Activated T-cell treated with anti-CD3 and anti-CD28 coated beads, Interleukin-2, amount 50 U/mL, for 48 hours (primary cell): ENCODE measurements around the gene TRPC6.
"Not testable (repeated sequence)": the region's sequence is repeated elsewhere in the genome, so short reads cannot be mapped to it uniquely, and the experiment has no call there.

Experiments
- DNase-seq, 2 experiments: peaks; one replicate each; pipeline ENCODE4 v3.0.0-alpha.2; 2020

TRPC6 gene

DNA sequence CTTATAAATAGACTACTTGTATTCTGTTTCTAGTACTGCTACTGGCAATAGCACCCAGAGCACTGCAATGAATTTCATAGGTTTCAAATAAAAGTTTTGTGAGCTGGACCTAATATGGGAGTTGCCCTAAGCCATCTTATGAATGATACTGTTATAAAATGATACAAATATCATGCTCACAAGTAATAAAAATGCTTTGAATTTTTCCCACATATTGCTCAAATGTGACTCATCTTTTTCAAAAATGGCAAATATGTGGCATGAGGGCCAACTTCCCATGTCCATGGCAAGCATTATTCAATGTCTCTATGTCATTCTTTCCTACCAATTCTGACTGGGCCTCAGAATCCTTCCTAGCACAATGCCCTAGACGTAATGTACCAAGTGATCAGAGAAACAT lies 137.6 kb downstream of the TRPC6 start:
- DNase-seq = no peak

DNA sequence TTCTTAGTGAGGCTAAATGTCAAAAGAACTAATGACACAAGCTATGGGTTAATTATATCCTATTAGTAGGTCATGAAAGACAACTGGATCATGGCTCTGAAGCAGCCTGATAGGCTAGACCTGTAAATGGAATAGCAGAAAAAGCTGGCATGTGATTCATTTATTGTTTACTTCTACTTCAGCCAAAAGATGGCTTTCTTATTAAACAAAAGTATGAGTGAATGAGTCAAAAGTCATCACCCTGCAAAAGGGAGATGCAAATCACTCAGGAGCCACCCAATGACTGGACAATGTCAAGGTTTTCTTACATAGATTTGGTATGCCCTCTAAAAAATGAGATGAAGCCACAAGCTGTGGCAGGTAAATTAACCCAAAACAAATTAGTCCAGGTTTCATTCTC lies 138.0 kb downstream of the TRPC6 start:
- no peak for DNase-seq

DNA sequence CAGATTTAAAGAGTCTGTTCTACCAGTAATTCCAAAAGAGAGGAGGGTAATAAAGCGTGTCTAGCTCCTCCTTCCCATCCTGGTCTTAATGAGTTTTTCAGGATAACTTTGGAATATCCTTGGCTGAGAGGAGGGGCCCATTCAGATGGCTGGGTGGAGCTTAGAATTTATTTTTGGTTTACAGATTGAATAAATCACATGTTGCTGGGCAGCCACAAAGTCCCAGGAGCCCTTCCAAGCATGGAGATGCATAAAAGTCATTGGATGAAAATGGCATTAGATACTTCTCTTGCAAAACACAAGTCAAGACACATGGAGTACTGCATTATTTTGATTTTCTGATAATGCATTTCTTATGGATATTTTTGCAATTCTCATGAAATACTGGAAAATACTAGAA lies 139.0 kb downstream of the TRPC6 start:
- no peak for DNase-seq

DNA sequence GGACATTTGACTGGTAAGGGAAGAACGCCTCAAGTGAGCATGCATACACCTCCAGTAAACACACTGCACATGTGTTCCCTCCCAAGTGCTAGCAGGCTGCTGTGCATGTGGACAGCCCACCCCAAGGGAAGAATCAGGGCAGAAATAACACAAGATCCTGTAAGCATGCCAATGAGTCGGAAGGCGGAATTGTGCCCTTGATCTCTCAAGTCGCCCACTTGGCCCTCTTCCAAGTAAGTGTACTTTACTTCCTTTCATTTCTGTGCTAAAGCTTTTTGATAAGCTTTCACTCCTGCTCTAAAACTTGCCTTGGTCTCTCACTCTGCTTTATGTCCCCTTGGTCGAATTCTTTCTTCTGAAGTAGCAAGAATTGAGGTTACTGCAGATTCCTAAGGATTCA lies 139.6 kb downstream of the TRPC6 start:
- no peak for DNase-seq

DNA sequence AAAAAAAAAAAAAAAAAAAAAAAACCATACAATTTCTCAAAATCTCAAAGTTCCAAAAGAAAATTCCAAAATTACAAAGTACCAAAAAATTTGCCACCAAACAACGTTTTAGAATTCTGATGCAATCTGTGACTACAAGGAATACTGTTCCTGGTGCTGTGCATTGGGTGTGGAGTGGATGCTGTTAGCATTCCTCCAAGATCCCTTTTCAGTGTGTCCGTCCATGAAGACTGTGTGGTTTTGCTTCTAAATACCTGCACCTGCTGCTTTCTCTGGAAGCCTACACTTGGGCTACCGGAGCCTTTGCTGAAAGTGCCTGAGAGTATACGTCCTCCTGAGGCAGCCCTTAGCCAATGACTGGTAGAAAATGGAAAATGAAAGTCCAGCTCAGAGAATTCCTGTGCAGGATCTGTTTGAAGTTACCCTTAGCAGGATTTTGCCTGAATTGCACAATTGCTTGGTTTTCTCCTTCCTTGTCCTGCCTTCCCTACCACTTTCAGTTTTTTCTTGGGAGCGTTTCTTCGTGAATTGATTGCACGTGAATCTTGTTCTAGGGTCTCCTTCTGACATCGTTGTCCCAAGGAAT lies 140.8 kb downstream of the TRPC6 start:
- DNase-seq = no peak

DNA sequence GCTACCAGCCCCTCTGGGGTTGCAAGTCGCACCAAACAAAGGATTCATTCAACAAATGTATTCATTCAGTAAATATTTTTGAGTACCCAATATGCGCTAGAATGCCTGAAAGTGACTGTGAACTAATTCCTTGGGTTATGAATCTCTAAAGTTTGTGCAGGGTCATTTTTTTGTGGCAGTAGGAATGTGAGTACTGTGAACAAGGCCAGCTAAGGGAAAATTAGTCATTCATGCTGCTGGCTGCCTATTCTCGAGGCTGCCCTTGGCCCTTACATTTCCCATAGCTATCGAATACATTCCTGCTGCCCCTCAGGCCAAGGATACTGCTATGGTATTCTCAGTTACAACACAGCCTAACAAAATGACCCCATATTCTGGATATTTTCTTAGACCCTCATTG lies 141.6 kb downstream of the TRPC6 start:
- DNase-seq = no peak

DNA sequence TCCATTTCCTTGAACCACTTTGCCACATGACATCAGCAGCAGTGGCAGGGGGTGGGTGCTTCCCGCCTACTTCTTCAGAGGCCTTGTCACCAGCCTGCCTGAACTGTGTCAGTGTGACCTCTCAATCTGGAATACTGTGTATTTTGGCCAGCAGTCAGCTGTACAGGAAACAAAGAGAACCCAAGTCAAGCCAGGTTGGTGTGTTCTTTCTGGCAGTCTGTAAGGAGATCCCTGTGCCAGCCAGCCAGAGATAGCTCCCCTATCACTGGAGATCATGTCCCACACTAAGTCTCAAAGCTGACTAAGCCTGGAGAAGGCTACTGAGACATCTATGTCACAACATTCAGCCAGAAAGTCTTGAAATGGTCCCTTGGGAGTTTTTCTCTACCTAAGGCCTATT lies 142.1 kb downstream of the TRPC6 start:
- no peak for DNase-seq

DNA sequence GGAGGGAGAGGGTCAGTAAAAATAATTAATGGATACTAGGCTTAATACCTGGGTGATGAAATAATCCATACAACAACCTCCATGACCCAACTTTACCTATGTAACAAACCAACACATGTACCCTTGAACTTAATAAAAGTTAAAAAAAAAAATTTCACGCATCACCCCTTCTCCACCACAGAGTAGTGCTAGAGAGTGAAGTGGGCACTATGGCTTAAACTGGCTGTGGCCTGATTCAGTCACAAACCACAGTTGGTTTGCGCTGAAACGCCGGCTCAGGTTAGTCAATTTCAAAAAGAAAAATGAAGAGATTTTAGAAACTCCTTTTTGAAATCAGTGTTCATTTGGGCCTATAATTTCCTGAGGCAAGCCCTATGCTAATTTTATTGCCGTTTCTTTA lies 144.3 kb downstream of the TRPC6 start:
- DNase-seq = no peak

DNA sequence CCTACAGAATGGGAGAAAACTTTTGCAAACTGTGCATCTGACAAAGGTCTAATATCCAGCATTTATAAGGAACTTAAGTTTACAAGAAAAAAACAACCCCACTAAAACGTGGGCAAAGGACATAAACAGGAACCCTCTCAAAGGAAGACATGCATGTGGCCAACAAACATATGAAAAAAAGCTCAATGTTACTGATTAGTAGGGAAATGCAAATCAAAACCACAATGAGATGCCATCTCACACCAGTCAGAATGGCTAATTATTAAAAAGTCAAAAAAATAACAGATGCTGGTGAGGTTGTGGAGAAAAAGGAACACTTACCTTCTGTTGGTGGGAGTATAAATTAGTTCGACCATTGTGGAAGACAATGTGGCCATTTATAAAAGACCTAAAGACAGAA lies 145.1 kb downstream of the TRPC6 start:
- not testable (repeated sequence) for DNase-seq

DNA sequence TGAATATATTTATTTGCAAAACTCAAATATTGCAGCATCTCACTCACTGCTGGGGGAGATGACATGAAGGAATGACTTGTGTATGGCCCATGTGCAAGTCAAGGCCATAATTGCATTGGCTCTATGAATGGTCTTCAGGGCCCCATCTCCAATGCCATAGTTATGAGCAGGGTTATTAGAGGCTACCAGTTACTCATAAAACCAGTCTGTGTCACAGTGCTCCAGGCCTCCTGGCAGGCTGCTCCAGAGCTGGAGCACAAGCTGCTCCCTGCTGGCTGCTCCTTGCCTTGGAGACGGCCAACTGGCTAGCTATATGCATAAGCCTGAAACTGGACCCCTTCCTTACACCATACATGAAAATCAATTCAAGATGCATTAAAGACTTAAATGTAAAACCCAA lies 145.7 kb downstream of the TRPC6 start:
- DNase-seq = no peak

DNA sequence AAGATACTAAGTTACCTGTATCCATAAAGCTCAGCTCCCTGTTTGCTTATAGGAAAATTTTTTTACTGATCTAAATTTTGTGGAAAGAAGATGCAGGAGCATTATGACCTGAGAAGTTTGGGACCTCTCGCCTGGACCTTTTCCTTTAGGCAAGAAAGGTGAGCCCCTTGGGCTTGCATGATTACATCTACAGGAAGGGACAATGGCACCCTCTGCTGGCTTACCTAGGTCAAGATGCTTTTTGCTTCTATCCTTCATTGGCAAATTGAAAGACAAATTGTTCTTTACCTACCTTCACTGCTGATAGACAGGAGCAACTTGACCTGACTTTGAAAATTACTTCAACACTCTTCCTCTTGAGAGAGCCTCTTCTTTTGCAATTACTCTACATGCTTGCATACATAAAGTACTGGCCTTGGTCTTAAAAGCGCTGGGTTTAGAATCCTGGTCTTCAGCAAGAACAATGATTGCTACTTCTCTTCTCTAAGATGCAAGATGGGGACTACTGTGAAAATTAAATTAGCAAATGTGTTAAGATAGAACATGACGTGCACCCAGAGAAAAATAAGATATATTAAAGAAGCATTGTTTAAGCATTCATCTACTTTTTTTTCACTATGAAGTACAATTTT lies 147.2 kb downstream of the TRPC6 start:
- DNase-seq = no peak

DNA sequence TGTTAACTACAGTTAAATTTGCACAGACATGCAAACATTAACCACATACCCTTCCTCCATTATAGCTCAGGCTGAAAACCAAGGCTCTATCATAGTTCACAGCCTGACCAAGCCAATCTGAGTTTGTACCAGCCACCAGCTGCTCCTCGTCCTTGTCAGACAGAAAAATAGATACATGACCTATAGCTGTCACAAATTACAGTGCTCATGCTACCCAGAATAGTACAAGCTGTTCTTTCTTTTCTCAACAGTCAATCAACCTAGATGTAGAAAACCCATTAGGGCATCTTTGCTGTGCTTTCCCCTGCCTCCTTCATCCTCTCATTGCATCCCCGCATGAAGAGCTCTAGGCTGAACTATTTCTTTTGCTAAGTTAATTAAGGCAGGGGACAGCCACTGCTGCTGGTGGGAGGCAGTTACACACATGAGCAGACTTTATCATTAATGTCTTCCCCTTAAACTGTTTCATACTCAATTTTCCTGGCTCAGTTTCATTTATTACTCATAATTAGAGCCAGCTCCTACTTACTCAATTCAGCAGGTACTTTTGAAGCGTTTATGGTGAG lies 148.3 kb downstream of the TRPC6 start:
- DNase-seq = no peak

DNA sequence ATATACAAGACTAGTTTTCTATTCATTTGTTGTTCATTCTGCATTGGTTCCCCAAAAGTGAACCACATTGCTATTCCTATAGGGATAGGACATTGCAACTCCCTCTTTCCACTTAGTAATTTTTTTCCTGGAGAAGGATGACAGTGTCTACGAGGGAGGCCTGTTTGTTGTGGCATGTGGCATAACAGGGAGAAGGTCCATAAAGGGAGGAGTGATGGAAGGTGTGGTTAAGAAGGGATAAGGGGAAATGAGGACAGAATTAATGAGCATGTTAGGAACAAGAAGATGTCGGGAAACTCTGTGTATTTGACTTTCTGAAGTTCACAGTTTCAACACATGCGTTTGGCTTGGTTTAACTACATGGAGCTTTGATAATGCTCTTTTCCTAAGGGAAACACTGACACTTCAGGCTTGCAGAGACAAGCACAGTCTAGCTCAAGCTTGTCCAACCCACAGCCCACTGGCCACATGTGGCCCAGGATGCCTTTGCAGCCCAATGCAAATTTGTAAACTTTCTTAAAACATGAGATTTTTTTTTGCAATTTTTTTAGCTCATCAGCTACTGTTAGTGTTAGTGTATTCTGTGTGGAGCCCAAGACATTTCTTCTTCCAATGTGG lies 149.7 kb downstream of the TRPC6 start:
- DNase-seq = no peak

DNA sequence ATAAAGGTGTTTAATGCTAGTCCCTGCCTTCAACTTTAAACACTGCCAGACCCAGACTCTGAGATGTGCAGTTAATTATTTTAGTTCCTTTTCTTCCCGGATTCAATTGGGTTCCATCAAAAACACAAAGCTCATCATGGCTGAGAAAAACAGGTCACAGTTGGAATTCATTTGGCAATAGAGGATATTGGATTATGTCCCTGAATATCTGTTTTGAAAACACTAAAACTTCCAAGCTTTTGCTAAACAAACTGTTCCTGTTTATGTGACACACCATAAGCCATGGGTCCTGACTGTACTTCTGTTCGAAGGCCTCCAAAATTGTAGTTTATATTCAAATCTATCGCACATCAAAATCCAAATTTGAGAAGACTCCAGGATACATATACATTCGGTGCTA lies 150.7 kb downstream of the TRPC6 start:
- no peak for DNase-seq

DNA sequence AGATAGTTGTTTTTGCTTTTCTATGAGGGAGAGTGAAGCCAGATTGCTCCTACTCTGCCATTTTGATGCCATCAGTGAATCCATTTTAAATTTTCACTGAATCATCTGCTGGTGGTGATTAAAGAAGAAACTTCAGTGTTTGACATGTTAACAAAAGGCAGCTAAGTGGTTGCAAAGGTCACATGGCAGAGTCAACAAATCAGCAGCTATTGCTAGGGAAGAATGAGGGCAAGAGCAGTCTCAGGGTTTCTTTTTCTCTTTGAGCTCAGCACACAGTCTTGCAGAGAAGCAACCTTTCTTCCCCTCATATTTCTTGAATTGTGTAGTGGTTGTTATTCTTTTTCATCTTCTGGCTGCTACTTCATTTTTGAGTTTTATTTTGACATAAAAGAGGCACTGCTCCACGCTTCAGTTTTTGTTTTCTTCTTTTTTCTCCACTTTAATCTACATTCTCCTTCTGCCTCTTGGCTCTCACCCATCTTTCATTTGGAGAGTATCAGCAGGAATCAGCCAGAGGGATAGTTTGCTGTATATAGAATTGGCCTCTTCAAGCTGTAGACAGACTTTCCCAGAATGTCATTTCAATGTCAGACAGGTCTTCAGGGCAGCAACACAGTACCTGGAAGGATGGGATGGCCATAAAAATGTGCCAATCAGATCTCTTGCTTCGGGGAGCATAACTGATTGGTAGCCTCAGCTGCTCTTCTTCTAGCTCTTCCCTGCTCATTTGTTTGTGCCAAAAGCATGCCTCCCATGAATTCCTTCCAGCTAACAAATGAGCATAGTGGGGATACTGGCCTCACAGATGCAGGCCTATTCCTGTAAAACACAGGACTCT lies 153.9 kb downstream of the TRPC6 start:
- no peak for DNase-seq

DNA sequence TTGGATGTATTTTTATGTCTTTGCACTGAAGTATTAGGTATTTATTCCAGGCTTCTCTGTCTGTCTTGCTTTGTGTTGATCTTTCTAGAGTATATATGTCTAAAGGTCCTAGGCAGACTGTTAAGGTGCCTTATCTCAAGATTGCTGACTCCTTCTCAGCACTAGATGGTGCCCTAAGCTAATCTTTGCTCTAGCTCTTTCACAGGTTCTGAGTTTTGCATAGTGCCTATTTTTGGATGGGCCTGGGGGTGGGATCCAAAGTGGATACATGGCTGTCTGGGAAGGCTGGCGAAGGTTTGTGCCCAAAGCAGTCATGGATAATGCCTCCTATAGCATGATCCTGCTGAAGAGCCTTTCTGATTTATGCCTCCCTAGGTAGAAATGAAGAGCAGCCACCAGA lies 154.9 kb downstream of the TRPC6 start:
- no peak for DNase-seq

DNA sequence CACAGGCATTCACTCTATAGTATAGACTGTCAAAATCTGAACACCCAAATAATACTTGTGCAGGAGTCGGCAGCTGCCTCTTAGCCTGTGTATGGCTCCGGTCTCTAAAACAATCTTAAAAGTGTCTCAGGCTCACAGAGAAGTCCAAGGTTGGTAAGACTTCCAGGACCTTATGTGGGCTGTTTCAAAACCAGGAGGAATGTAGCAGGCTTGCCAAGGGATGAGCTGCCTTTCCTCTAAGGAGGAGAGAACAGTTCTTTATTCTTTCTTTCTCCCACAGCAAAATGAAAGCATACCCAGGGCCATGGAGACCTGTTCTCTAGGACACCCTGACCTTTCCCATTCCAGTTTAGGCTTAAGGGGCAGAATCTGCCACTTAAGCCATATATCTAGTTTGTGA lies 176.5 kb downstream of the TRPC6 start:
- DNase-seq = no peak
